ENCODE data around the gene FCER2. TPM values are rescaled to one million over a fixed set of nuclear protein-coding genes. Genes with fewer than 3 reads are reported as not detected.
"Not testable (repeated sequence)": the region's sequence is repeated elsewhere in the genome, so short reads cannot be mapped to it uniquely, and the experiment has no call there.

The FCER2 gene
- total RNA-seq, 1 experiment from 2014 or later: not detected

DNA sequence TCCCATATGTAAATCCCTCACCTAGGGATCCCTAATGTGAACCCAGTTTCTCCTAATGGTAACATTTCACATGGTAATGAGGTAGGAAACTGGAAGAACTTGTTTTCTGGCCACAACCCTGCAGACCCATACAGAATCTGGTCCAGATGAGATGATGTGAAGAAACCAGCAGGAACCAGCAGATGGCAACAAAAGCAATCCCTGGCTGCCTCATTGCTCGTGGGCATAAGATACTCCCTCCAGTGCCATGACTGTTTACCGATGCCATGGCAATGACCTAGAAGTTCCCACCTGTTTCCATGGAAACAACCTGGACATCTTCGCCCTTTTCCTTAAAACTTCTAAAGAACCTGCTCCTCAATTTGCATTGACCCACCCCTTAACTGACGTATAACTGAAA is 46.8 kb upstream of the FCER2 start:
- intact Hi-C loops (cut with micrococcal nuclease): loop anchor here (1.0 kb wide), 1 partner anchor 51 kb away; no protein-coding TSS in a partner anchor
- Histone ChIP-seq H3K9me2 (replicated peaks; ENCODE audit: low read length) (no peaks in the 10 kb centered on the region), H3K9me3 (ENCODE audit: low read length) (no peaks in the 10 kb centered on the region)

DNA sequence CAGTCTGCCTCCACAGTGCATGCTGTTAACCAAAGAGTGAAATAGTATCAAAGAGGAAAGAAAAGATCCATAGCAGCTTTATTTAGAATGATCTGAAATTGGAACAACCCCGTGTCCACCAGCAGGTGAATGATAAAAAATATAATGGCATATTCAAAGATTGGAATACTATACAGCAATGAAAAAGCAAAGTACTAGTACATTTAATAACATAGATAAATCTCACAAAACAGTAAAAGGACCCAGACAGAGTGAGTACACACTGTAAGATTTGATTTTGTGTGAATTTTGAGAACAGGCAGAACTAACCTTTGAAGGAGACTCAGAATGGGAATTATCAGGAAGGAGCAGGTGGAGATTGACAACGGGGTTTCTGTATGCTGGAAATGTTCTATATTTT is 46.2 kb upstream of the FCER2 start:
- H3K36me3 ChIP-seq (ENCODE audit: low read depth, low read length): no peaks in the 10 kb centered on the region
- intact Hi-C loops (cut with micrococcal nuclease): loop anchor here (1.0 kb wide), 1 partner anchor 51 kb away; no protein-coding TSS in a partner anchor
- no peaks in the 10 kb centered on the region for H3K9me2 ChIP-seq (replicated peaks; ENCODE audit: low read length)
- no peaks in the 10 kb centered on the region for H3F3A ChIP-seq (ENCODE audit: low read length, unreplicated experiment)
- H3K4me1 ChIP-seq (ENCODE audit: insufficient read depth, low read length): no peaks in the 10 kb centered on the region
- ATAC-seq: no peak
- H3K4me3 ChIP-seq (ENCODE audit: low read length): no peak overlapping the region
- ChIA-PET POLR2A (ENCODE audit: unreplicated experiment) (no interaction called here), CTCF (no interaction called here)
- H4K20me1 ChIP-seq (ENCODE audit: low read length): no peaks in the 10 kb centered on the region
- no peak for TF ChIP-seq EZH2 (IDR thresholded peaks at IDR 0.05; ENCODE audit: low read length, unreplicated experiment)
- TF ChIP-seq, protein P1, sequence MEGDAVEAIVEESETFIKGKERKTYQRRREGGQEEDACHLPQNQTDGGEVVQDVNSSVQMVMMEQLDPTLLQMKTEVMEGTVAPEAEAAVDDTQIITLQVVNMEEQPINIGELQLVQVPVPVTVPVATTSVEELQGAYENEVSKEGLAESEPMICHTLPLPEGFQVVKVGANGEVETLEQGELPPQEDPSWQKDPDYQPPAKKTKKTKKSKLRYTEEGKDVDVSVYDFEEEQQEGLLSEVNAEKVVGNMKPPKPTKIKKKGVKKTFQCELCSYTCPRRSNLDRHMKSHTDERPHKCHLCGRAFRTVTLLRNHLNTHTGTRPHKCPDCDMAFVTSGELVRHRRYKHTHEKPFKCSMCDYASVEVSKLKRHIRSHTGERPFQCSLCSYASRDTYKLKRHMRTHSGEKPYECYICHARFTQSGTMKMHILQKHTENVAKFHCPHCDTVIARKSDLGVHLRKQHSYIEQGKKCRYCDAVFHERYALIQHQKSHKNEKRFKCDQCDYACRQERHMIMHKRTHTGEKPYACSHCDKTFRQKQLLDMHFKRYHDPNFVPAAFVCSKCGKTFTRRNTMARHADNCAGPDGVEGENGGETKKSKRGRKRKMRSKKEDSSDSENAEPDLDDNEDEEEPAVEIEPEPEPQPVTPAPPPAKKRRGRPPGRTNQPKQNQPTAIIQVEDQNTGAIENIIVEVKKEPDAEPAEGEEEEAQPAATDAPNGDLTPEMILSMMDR (conservative IDR thresholded peaks at IDR 0.05; ENCODE audit: low read depth, low read length): no peak
- TF ChIP-seq EZH2phosphoT487 (IDR thresholded peaks at IDR 0.05; ENCODE audit: borderline replicate concordance, low read length): no peak
- no TSS peak for BruUV-seq (replicated peaks)
- H3K9ac ChIP-seq (ENCODE audit: low read length): no peak overlapping the region
- H3K4me2 ChIP-seq (ENCODE audit: low read length): no peak overlapping the region
- no peaks in the 10 kb centered on the region for H3K9me3 ChIP-seq (ENCODE audit: low read length)
- peaks cover 15% of the 10 kb centered on the region for H3K27me3 ChIP-seq (ENCODE audit: low read length)
- no peak overlapping the region for H3K27ac ChIP-seq (ENCODE audit: low read length)
- no peaks in the 10 kb centered on the region for H3K79me2 ChIP-seq (ENCODE audit: low read length)
- no peak overlapping the region for H2AFZ ChIP-seq (ENCODE audit: low read length)
- no peak for DNase-seq

More for the DNA sequence above, 46.8 kb upstream of the FCER2 start:
- H3K27me3 ChIP-seq (ENCODE audit: low read length): peaks cover 11% of the 10 kb centered on the region
- H3K27ac ChIP-seq (ENCODE audit: low read length): no peak overlapping the region
- ATAC-seq: peak; percentile 86
- H3F3A ChIP-seq (ENCODE audit: low read length, unreplicated experiment): no peaks in the 10 kb centered on the region
- H3K4me3 ChIP-seq (ENCODE audit: low read length): no peak overlapping the region
- H3K4me1 ChIP-seq (ENCODE audit: insufficient read depth, low read length): no peaks in the 10 kb centered on the region
- no peaks in the 10 kb centered on the region for H3K36me3 ChIP-seq (ENCODE audit: low read depth, low read length)
- H4K20me1 ChIP-seq (ENCODE audit: low read length): no peaks in the 10 kb centered on the region
- BruUV-seq (replicated peaks): no TSS peak
- H3K4me2 ChIP-seq (ENCODE audit: low read length): no peak overlapping the region
- no peak overlapping the region for H2AFZ ChIP-seq (ENCODE audit: low read length)
- peak; percentile 82 for DNase-seq
- no peak overlapping the region for H3K9ac ChIP-seq (ENCODE audit: low read length)
- POLR2A ChIA-PET (ENCODE audit: unreplicated experiment): no interaction called here
- TF ChIP-seq, protein P1 (conservative IDR thresholded peaks at IDR 0.05; ENCODE audit: low read depth, low read length): peak; percentile 77
- no peak for TF ChIP-seq EZH2phosphoT487 (IDR thresholded peaks at IDR 0.05; ENCODE audit: borderline replicate concordance, low read length)
- H3K79me2 ChIP-seq (ENCODE audit: low read length): no peaks in the 10 kb centered on the region
- CTCF ChIA-PET: interaction anchor here (0.6 kb wide), 1 partner anchor 51 kb away, joined by 6 read pairs; no protein-coding TSS in a partner anchor

DNA sequence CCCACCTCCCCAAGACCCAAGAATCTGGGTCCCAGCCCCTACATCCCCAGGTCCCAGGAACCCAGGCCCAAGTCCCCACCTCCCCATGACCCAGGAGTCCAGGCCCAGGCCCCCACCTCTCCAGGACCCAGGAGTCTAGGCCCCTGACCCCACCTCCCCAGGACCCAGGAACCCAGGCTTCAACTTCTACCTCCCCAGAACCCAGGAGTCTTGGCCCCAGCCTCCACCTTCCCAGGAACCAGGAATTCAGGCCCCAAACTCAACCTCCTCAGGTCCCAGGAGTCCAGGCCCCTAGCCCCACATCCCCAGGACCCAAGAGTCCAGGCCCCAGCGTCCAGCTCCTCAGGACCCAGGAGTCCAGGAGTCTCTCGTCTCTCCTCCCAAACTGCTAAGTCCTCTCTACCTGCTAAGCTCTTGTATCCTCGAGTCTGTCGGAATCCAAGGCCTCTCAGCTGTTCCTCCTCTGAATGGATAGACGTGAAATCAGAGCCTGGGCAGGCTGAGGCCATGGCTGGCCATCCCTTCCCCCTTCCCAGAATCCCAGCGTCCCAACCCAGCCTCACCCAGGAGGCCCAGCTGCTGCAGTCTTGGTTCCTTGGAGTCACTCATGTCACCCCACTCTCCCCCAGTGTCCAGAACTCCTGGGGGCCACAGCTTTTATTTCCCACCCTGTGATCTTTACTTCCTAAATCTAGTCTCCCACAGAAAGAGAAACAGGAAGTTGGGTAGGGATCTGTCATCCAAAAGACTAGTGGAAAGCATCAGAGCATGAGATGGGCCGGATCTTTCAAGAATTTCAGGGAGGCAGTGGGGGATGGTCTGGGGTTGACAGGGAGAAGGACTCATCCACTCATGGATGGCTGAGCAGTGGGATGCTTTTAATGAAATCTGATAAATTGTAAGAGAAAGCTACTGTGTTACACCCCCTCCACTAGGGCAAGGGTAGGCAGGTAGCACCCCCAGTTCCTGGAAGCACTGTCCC is 45.3 kb upstream of the FCER2 start, which contains the start of gene CD209:
Gene CD209, minus strand, starts transcription at position 632 of the 982 bp plus-strand sequence. Its CDS starts 23 bp downstream, at position 609.
- Histone ChIP-seq H3K4me2 (ENCODE audit: low read length) (no peak within 1 kb of the TSS), H3K27ac (ENCODE audit: low read length) (no peak within 1 kb of the TSS), H3K9me3 (ENCODE audit: low read length) (no peaks in the 10 kb centered on the region), H3F3A (ENCODE audit: low read length, unreplicated experiment) (no peaks in the 10 kb centered on the region), H3K9ac (ENCODE audit: low read length) (no peak within 1 kb of the TSS), H3K4me1 (ENCODE audit: insufficient read depth, low read length) (no peaks in the 10 kb centered on the region), H4K20me1 (ENCODE audit: low read length) (no peaks in the 10 kb centered on the region), H3K27me3 (ENCODE audit: low read length) (peaks cover 20% of the 10 kb centered on the region), H3K9me2 (replicated peaks; ENCODE audit: low read length) (no peaks in the 10 kb centered on the region), H2AFZ (ENCODE audit: low read length) (no peak within 1 kb of the TSS), H3K79me2 (ENCODE audit: low read length) (no peaks in the 10 kb centered on the region), H3K4me3 (ENCODE audit: low read length) (no peak within 1 kb of the TSS), H3K36me3 (ENCODE audit: low read depth, low read length) (no peaks in the 10 kb centered on the region)
- intact Hi-C loops (cut with micrococcal nuclease): no loop called here
- no TSS peak for BruUV-seq (replicated peaks)
- CTCF ChIA-PET: no interaction called here
- TF ChIP-seq EZH2phosphoT487 (IDR thresholded peaks at IDR 0.05; ENCODE audit: borderline replicate concordance, low read length): no peak
- no peak for TF ChIP-seq EZH2 (IDR thresholded peaks at IDR 0.05; ENCODE audit: low read length, unreplicated experiment)
- TF ChIP-seq, protein P1 (conservative IDR thresholded peaks at IDR 0.05; ENCODE audit: low read depth, low read length): no peak
- ATAC-seq (no peak), DNase-seq (no peak)
- POLR2A ChIA-PET (ENCODE audit: unreplicated experiment): no interaction called here

DNA sequence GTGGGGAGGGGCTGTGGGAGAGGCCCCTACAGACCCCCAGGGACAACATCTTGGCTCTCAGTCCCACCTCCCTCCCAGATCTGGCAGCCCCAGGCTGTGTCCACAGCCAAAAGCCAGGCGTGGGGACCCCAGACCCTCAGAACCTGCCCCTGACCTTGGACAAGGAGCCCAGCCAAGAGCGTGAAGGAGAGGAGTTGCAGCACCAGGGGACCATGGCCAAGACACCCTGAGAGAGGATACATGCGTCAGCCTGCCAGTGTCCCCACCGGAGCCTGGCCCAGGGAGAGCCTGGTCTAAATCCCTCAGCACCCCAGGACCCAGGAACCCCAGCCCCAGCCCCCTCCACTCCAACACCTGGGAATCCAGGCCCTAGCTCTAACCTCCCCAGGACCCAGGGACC is 44.4 kb upstream of the FCER2 start:
- H3K4me2 ChIP-seq (ENCODE audit: low read length); CTCF ChIA-PET; BruUV-seq (replicated peaks); H3K9me2 ChIP-seq (replicated peaks; ENCODE audit: low read length); intact Hi-C loops (cut with micrococcal nuclease); H3F3A ChIP-seq (ENCODE audit: low read length, unreplicated experiment); H3K27ac ChIP-seq (ENCODE audit: low read length); POLR2A ChIA-PET (ENCODE audit: unreplicated experiment); H3K36me3 ChIP-seq (ENCODE audit: low read depth, low read length); H3K9me3 ChIP-seq (ENCODE audit: low read length); DNase-seq; H3K79me2 ChIP-seq (ENCODE audit: low read length); H3K4me1 ChIP-seq (ENCODE audit: insufficient read depth, low read length); H3K9ac ChIP-seq (ENCODE audit: low read length); H2AFZ ChIP-seq (ENCODE audit: low read length); ATAC-seq; H3K4me3 ChIP-seq (ENCODE audit: low read length); H4K20me1 ChIP-seq (ENCODE audit: low read length): not testable (repeated sequence)
- H3K27me3 ChIP-seq (ENCODE audit: low read length): peaks cover 26% of the 10 kb centered on the region

Data from PC-3 (cell line).